Duodenal mucosa (tissue), 2 donors: Measurements from ENCODE around the gene RND2.

Experiments
- H3K27ac ChIP-seq: one replicate; pipeline ENCODE4 v1.7.0; 2013; ENCODE audit warnings: low read depth, low read length
- H3K27me3 ChIP-seq, 2 donors: one replicate each; pipeline ENCODE4 v1.7.0; 2013; ENCODE audit warnings: low read length in 2 of 2, control low read depth in 1 of 2; ENCODE audit not compliant: insufficient read depth in 2 of 2, control insufficient read depth in 1 of 2
- H3K36me3 ChIP-seq, 2 donors: one replicate each; pipeline ENCODE4 v1.7.0; 2013; ENCODE audit warnings: low read length in 2 of 2, control low read depth in 1 of 2; ENCODE audit not compliant: insufficient read depth in 2 of 2, control insufficient read depth in 1 of 2
- H3K4me1 ChIP-seq, 2 donors: one replicate each; pipeline ENCODE4 v1.7.0; 2013; ENCODE audit warnings: low read length in 2 of 2, control low read depth in 1 of 2; ENCODE audit not compliant: insufficient read depth in 2 of 2, control insufficient read depth in 1 of 2
- H3K4me3 ChIP-seq, 2 donors: one replicate each; pipeline ENCODE4 v1.7.0; 2013; ENCODE audit warnings: low read length in 2 of 2, low read depth in 1 of 2
- H3K9ac ChIP-seq, 2 donors: one replicate each; pipeline ENCODE4 v1.7.0; 2013; ENCODE audit warnings: low read length in 2 of 2, low read depth in 1 of 2
- H3K9me3 ChIP-seq, 2 donors: one replicate each; pipeline ENCODE4 v1.7.0; 2013; ENCODE audit warnings: low read length in 2 of 2, control low read depth in 1 of 2; ENCODE audit not compliant: control insufficient read depth in 1 of 2

Gene RND2

GRCh38 chr17:43006639-43007551 is 18.1 kb upstream of the RND2 start, which contains the start of gene IFI35:
TSS of gene IFI35 (plus strand) at chr17:43006784. CDS start at chr17:43006948, 164 bp downstream.
- H3K27me3 ChIP-seq, result no peaks in the 10 kb centered on the region
- H3K4me1 ChIP-seq, result peaks cover 15 to 17% of the 10 kb centered on the region in 2 donors
- H3K27ac ChIP-seq, result peak within 1 kb of the TSS; percentile 89
- peaks cover 5 to 17% of the 10 kb centered on the region in 2 donors for H3K36me3 ChIP-seq
- H3K4me3 ChIP-seq, result peak within 1 kb of the TSS; percentile 92
- H3K9ac ChIP-seq, result peak within 1 kb of the TSS; percentile 94 to 96
- no peaks in the 10 kb centered on the region for H3K9me3 ChIP-seq

DNA sequence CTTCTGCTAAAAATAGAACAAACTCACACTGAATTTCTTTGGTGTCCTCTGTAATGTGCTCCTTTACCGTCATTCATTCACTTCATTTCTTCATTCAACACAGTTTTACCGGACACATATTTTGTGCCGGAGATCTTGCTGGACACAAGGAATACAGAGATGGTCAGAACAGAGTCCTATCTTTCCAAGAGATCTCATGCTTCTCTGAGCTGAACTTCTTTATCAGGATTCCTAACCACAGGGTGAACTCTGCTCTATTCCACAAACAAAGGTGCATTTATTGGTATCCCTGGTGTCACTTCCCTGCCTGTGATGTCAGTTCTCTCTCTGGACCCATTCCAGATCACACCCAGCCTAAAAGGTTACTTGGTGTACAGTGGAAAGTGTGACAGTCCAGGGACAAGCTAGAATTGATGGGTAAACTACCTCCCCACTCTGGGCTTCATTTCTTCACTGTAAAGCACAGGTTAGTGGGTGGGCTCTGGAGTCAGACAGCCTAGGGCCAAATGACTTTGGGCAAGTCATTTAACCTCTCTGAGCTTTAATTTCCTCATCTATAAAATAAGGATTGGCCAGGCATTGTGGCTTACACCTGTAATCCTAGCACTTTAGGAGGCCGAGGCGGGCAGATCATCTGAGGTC is 14.2 kb upstream of the RND2 start:
- H3K9me3 ChIP-seq, result no peaks in the 10 kb centered on the region
- H3K4me3 ChIP-seq, result no peak overlapping the region
- peak overlapping the region in 1 of 2 donors; percentile 13 for H3K9ac ChIP-seq
- no peaks in the 10 kb centered on the region for H3K27me3 ChIP-seq
- H3K36me3 ChIP-seq, result peaks cover 23 to 27% of the 10 kb centered on the region in 2 donors
- H3K27ac ChIP-seq, result peak overlapping the region; percentile 7
- peaks cover 19% of the 10 kb centered on the region in 2 donors for H3K4me1 ChIP-seq

GRCh38 chr17:43011728-43012472 is 13.1 kb upstream of the RND2 start:
- peaks cover 24 to 26% of the 10 kb centered on the region in 2 donors for H3K4me1 ChIP-seq
- no peak overlapping the region for H3K4me3 ChIP-seq

DNA sequence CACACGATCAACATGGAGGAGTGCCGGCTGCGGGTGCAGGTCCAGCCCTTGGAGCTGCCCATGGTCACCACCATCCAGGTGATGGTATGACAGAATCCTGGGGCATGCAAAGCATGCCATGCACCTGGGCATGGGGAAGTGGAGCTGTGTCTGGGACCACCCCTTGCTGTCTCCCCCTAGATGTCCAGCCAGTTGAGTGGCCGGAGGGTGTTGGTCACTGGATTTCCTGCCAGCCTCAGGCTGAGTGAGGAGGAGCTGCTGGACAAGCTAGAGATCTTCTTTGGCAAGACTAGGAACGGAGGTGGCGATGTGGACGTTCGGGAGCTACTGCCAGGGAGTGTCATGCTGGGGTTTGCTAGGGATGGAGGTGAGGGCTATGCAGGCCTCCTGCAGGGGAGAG is 11.7 kb upstream of the RND2 start:
- H3K36me3 ChIP-seq, result peaks cover 30 to 34% of the 10 kb centered on the region in 2 donors
- H3K4me3 ChIP-seq, result no peak overlapping the region
- no peak overlapping the region for H3K27ac ChIP-seq
- H3K27me3 ChIP-seq, result no peaks in the 10 kb centered on the region
- no peaks in the 10 kb centered on the region for H3K9me3 ChIP-seq
- H3K9ac ChIP-seq, result no peak overlapping the region
- H3K4me1 ChIP-seq, result peaks cover 24 to 29% of the 10 kb centered on the region in 2 donors

More at GRCh38 chr17:43011728-43012472, 13.1 kb upstream of the RND2 start:
- H3K27ac ChIP-seq, result no peak overlapping the region
- H3K9ac ChIP-seq, result peak overlapping the region in 1 of 2 donors; percentile 34
- H3K27me3 ChIP-seq, result no peaks in the 10 kb centered on the region
- peaks cover 30 to 33% of the 10 kb centered on the region in 2 donors for H3K36me3 ChIP-seq
- H3K9me3 ChIP-seq, result no peaks in the 10 kb centered on the region

- no peaks in the 10 kb centered on the region for H3K9me3 ChIP-seq
- no peak overlapping the region for H3K9ac ChIP-seq
- peaks cover 30 to 37% of the 10 kb centered on the region in 2 donors for H3K36me3 ChIP-seq
- no peak overlapping the region for H3K4me3 ChIP-seq
- H3K27ac ChIP-seq, result no peak overlapping the region
- H3K4me1 ChIP-seq, result peaks cover 24 to 36% of the 10 kb centered on the region in 2 donors
- no peaks in the 10 kb centered on the region for H3K27me3 ChIP-seq
Observed at GRCh38 chr17:43014020-43014648, 10.9 kb upstream of the RND2 start.

DNA sequence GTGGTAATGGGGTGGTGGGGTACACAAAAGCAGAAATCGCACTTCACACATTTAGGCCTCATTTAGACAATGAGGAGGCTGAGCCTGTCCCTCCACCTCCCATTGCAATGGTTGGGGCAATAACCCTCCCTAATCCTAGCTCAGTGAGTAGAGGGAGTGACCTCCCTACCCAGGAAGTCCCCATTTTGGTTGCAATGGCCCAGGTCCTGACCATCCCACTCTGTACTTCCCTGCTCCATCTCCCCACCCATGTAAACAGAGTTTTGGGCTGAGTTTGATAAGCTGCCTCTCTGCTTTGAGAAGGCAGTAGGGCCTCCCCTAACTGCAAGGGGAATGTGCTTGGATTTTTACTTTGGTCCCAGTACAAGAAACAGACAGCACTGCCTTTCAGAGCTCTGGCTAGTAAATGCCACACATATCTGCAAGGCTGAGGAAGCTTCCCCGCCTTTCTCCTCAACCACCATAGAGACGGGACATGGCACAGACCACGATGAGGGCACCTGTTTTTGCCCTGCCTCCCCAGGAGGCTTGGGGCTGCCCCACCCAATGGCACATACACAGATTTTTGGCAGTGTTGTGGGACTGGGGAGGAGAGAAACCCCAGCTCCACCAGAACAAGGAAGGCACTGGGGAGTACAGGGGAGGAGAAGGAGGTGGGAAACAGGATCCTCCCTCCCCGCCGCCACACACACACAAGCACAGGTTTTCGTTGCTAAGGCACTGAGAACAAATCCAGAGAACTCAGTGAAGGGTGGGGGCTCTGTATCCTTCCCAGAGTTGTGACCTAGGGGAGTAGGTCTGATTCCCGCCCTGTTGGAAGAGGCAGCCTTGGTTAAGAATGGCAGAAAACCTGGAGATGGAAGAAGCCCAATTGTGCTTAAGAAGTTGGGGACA is 10.1 kb upstream of the RND2 start:
- peaks cover 30 to 43% of the 10 kb centered on the region in 2 donors for H3K4me1 ChIP-seq
- peaks cover 30 to 37% of the 10 kb centered on the region in 2 donors for H3K36me3 ChIP-seq
- no peaks in the 10 kb centered on the region for H3K27me3 ChIP-seq
- no peak overlapping the region for H3K4me3 ChIP-seq
- no peak overlapping the region for H3K27ac ChIP-seq
- H3K9ac ChIP-seq, result no peak overlapping the region
- H3K9me3 ChIP-seq, result no peaks in the 10 kb centered on the region

- Histone ChIP-seq H3K4me1 (peaks cover 29 to 43% of the 10 kb centered on the region in 2 donors), H3K9ac (no peak overlapping the region), H3K27ac (no peak overlapping the region), H3K27me3 (no peaks in the 10 kb centered on the region), H3K4me3 (no peak overlapping the region), H3K9me3 (no peaks in the 10 kb centered on the region), H3K36me3 (peaks cover 30 to 37% of the 10 kb centered on the region in 2 donors)
Observed at GRCh38 chr17:43015579-43015978, 9.5 kb upstream of the RND2 start.

DNA sequence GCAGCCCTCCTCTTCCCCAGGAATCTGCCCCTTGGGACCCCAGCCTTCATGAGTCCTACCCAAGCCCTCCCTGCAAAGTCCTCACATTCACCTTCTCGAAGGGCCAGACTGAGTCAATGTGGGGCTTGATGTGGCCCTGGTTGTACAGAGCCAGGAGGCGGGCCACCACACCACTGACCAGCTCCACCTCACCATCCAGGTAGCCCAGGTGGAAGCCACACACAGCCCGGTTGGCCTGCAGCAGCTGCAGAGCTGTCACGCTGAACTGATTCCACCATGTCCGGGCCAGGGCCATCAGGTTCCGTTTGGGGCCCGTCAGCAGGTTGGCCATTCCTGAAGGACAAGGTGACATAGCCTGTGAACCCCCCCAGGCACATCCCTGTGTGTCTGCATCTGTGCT is 8.8 kb upstream of the RND2 start:
- H3K4me3 ChIP-seq, result no peak overlapping the region
- peaks cover 23 to 40% of the 10 kb centered on the region in 2 donors for H3K4me1 ChIP-seq
- peak overlapping the region; percentile 35 for H3K27ac ChIP-seq
- peaks cover 30 to 37% of the 10 kb centered on the region in 2 donors for H3K36me3 ChIP-seq
- no peaks in the 10 kb centered on the region for H3K27me3 ChIP-seq
- H3K9ac ChIP-seq, result no peak overlapping the region
- no peaks in the 10 kb centered on the region for H3K9me3 ChIP-seq
